ENCODE measurements around the gene RIC1.
"Not testable (repeated sequence)": the region's sequence is repeated elsewhere in the genome, so short reads cannot be mapped to it uniquely, and the experiment has no call there.

RIC1 gene, protein sequence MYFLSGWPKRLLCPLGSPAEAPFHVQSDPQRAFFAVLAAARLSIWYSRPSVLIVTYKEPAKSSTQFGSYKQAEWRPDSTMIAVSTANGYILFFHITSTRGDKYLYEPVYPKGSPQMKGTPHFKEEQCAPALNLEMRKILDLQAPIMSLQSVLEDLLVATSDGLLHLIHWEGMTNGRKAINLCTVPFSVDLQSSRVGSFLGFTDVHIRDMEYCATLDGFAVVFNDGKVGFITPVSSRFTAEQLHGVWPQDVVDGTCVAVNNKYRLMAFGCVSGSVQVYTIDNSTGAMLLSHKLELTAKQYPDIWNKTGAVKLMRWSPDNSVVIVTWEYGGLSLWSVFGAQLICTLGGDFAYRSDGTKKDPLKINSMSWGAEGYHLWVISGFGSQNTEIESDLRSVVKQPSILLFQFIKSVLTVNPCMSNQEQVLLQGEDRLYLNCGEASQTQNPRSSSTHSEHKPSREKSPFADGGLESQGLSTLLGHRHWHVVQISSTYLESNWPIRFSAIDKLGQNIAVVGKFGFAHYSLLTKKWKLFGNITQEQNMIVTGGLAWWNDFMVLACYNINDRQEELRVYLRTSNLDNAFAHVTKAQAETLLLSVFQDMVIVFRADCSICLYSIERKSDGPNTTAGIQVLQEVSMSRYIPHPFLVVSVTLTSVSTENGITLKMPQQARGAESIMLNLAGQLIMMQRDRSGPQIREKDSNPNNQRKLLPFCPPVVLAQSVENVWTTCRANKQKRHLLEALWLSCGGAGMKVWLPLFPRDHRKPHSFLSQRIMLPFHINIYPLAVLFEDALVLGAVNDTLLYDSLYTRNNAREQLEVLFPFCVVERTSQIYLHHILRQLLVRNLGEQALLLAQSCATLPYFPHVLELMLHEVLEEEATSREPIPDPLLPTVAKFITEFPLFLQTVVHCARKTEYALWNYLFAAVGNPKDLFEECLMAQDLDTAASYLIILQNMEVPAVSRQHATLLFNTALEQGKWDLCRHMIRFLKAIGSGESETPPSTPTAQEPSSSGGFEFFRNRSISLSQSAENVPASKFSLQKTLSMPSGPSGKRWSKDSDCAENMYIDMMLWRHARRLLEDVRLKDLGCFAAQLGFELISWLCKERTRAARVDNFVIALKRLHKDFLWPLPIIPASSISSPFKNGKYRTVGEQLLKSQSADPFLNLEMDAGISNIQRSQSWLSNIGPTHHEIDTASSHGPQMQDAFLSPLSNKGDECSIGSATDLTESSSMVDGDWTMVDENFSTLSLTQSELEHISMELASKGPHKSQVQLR (N-terminal part only)

DNA sequence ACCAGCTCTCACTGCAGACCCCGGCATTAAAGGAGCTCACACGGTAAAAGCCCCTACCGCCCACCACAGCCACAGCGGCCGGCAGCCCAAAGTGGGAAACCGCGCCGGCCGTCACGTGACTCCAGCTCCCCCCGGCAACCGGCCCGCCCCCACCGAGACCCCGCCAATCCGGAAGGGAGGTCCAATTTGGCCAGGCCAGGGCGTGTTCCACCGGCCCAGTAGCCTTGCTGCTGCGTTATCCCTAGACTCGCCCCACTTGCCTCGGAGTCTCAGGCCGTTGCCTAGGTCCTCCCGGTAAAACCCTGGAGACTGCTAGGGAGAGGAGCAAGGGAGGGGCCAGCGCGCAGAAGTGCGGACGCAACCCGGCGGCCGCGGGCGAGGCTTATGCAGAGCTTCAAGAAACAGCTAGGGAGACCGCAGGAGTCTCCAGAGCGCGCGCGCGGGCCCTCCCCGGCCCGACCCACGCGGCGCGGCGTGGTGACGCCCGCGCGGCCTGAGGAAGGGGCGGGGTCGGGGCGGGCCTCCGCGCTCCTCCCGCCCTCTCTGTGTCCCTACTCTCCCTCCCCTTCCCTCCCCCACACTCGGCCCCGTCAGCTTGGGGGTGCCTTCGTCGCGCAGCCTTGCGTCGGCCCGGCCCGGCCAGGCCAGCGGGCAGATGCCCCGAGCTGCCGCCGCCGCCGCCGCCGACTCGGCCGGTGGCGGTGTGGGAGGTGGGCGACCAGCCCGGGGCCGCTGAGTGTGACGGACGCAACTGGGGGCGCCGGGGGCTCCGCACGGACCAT, at the start of gene RIC1:
Gene RIC1 (plus strand): TSS at position 578 of the 782 bp plus-strand sequence. CDS start 203 bp downstream, at position 781.
- DNase-seq = peak; percentile 94
- in situ Hi-C loops (cut with MboI; ENCODE audit: low pct_unique_long_range_greater_than_20kb, low sequenced_read_pairs) = no loop called here

DNA sequence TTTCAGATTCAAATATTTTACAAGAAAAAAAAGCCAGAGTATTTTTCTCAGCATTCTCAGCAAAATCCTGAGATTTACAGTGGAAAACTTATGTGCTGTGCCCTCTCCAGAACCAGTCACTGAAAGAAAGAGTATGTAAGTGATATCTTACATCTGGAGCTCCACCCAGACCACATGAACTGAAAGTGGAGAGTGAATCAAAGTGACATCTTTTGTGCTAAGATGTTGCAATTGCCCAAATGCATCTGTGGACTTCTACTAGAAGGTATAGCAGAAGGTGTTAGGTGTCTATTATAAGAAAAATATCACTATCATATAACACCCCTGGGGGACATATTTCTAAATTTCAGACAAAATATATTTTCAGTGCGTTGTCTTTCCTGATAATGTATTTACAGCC, 49.0 kb upstream of the RIC1 start:
- no peak for DNase-seq
- in situ Hi-C loops (cut with MboI; ENCODE audit: low pct_unique_long_range_greater_than_20kb, low sequenced_read_pairs) = loop anchor here (25.0 kb wide), 2 partner anchors 393 to 818 kb away; partner anchors contain the start of gene INSL6

DNA sequence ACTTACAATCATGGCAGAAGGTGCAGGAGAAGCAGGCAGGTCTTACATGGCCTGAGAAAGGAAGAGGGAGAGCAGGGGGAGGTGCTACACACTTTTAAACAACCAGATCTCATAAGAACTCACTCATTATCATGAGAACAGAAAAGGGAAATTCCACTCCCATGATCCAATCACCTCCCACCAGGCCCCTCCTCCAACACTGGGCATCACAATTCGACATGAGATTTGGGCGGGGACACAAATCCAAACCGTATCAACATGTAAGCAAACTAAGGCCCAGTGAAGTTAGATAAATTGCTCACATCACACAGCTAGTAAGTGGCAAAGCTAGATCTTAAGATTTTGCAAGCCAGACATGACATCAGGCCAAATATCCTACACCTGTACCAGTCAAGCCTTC, 48.3 kb upstream of the RIC1 start:
- in situ Hi-C loops (cut with MboI; ENCODE audit: low pct_unique_long_range_greater_than_20kb, low sequenced_read_pairs) = loop anchor here (25.0 kb wide), 2 partner anchors 393 to 818 kb away; partner anchors contain the start of gene INSL6
- no peak for DNase-seq

GRCh38 chr9:5581706-5582105, 47.2 kb upstream of the RIC1 start:
- not testable (repeated sequence) for DNase-seq
- in situ Hi-C loops (cut with MboI; ENCODE audit: low pct_unique_long_range_greater_than_20kb, low sequenced_read_pairs) = loop anchor here (25.0 kb wide), 2 partner anchors 394 to 819 kb away; partner anchors contain the start of gene INSL6

DNA sequence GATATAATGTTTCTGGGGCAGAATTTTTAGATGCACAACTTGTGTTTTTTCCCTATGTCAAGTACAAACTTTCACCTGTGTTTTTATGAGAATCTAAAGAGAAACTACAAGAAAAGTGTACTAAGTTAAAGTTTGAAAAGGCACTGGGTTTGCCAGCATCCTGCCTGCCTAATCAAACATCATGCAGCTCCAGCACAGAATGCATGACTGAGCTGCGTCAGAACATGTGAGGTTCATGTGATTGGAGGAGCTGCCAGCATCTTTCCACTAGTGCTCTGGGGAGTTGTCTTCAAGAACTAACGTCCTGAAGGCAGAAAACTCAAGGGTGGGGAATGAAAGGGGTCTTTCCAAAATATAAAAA, 46.1 kb upstream of the RIC1 start:
- no peak for DNase-seq

DNA sequence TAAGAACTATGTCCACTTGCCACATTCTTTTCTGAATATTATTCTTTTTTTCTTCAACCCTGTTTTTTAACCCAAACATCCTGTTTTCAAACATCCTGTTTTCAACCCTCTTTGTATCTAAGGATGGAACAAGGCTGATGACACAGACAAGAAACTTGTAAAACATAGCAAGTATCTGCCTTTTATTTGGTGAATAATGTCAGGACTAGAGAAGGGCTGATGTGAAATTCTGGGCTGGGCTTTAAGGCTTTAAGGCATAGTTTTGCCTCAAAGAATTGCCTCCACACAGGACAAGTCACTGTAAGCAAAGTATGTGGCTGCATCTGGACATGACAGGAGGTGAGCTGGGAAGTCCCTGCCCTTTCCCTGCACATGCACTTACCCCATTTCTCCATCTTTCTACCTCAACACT, 42.5 kb upstream of the RIC1 start:
- no peak for DNase-seq
- in situ Hi-C loops (cut with MboI; ENCODE audit: low pct_unique_long_range_greater_than_20kb, low sequenced_read_pairs) = loop anchor here (25.0 kb wide), 2 partner anchors 399 to 824 kb away; partner anchors contain the start of gene INSL6

More for the DNA sequence above, 46.1 kb upstream of the RIC1 start:
- in situ Hi-C loops (cut with MboI; ENCODE audit: low pct_unique_long_range_greater_than_20kb, low sequenced_read_pairs) = loop anchor here (25.0 kb wide), 2 partner anchors 396 to 821 kb away; partner anchors contain the start of gene INSL6

- in situ Hi-C loops (cut with MboI; ENCODE audit: low pct_unique_long_range_greater_than_20kb, low sequenced_read_pairs) = loop anchor here (25.0 kb wide), 2 partner anchors 400 to 825 kb away; partner anchors contain the start of gene INSL6
- DNase-seq = no peak
Observed at GRCh38 chr9:5587024-5587423, 41.9 kb upstream of the RIC1 start.

DNA sequence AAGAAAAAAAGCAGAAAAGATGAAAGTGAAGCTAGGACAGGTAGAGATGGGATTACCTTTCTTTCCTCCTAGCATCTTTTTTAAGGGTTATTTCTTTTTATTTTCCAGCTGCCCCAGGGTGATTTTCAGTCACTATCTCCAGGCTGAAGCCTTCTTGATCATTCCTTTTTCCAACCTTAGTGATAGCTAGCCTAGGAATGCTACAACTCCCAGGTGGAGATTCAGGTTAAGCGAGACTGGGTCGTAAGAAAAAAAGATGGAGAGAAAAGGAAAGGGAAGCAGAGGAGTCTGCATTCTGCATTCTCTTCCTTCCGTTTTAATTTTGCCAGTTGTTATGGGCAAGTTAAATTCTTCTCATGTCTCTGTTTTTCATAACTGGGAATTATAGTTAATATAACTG, 36.7 kb upstream of the RIC1 start:
- in situ Hi-C loops (cut with MboI; ENCODE audit: low pct_unique_long_range_greater_than_20kb, low sequenced_read_pairs) = loop anchor here (25.0 kb wide), 2 partner anchors 405 to 830 kb away; partner anchors contain the start of gene INSL6
- DNase-seq = no peak

GRCh38 chr9:5592904-5593303, 36.0 kb upstream of the RIC1 start:
- DNase-seq = no peak
- in situ Hi-C loops (cut with MboI; ENCODE audit: low pct_unique_long_range_greater_than_20kb, low sequenced_read_pairs) = loop anchor here (25.0 kb wide), 2 partner anchors 406 to 831 kb away; partner anchors contain the start of gene INSL6

DNA sequence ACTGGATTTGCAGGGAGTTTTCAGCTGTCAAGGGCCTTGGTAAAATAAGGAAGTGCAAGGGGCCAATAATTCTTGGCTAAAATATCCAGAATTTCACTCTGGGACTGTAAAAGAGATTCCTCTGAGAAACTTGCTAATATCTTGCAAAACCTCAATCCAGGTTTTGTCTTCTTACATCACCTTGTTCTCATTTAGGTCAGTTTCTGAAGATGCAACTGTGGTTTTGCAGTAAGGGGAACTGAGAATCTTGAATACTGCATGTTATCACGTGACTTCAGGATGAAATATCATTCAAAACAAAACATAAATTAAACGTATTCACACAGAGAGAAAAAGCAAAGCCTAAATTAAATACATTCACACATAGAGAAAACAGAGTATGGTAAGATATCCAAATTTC, 35.0 kb upstream of the RIC1 start:
- in situ Hi-C loops (cut with MboI; ENCODE audit: low pct_unique_long_range_greater_than_20kb, low sequenced_read_pairs) = loop anchor here (25.0 kb wide), 2 partner anchors 407 to 832 kb away; partner anchors contain the start of gene INSL6
- DNase-seq = no peak

DNA sequence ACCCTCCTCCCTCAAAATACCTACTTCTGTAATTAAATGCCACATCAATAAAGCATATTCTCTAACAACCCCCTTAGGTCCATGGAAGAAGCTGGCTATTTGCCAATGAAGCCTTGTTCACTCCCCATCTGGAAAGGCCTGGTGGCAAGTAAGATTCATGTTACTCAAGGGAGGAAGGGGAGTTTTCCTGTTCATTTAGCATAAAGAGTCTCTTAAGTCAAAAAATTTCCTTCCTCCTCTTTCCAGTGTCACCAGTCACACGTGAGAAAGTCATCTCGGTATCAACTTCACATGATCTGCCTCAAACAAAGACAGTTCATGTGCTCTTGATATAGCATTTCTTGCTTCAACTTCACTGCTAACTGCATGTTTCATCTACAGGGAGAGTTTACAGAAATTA, 32.7 kb upstream of the RIC1 start:
- in situ Hi-C loops (cut with MboI; ENCODE audit: low pct_unique_long_range_greater_than_20kb, low sequenced_read_pairs) = loop anchor here (25.0 kb wide), 2 partner anchors 409 to 834 kb away; partner anchors contain the start of gene INSL6
- peak; percentile 62 for DNase-seq

- in situ Hi-C loops (cut with MboI; ENCODE audit: low pct_unique_long_range_greater_than_20kb, low sequenced_read_pairs) = no loop called here
- DNase-seq = no peak
Observed at GRCh38 chr9:5608298-5609225, 20.3 kb upstream of the RIC1 start.

GRCh38 chr9:5609226-5609596, 19.7 kb upstream of the RIC1 start:
- DNase-seq = no peak
- in situ Hi-C loops (cut with MboI; ENCODE audit: low pct_unique_long_range_greater_than_20kb, low sequenced_read_pairs) = no loop called here

GRCh38 chr9:5610491-5610890, 18.4 kb upstream of the RIC1 start:
- in situ Hi-C loops (cut with MboI; ENCODE audit: low pct_unique_long_range_greater_than_20kb, low sequenced_read_pairs) = no loop called here
- no peak for DNase-seq

- no peak for DNase-seq
- in situ Hi-C loops (cut with MboI; ENCODE audit: low pct_unique_long_range_greater_than_20kb, low sequenced_read_pairs) = no loop called here
Observed at GRCh38 chr9:5611321-5612184, 17.4 kb upstream of the RIC1 start.

GRCh38 chr9:5612185-5612530, 16.7 kb upstream of the RIC1 start:
- in situ Hi-C loops (cut with MboI; ENCODE audit: low pct_unique_long_range_greater_than_20kb, low sequenced_read_pairs) = no loop called here
- DNase-seq = no peak
